UCSD-AML1 (cell line): ENCODE measurements around the gene ART5.
"Not testable (repeated sequence)": the region's sequence is repeated elsewhere in the genome, so short reads cannot be mapped to it uniquely, and the experiment has no call there.

Experiments
- DNase-seq: peaks from one replicate; lab custom pipeline; 2025; ENCODE audit not compliant: unreplicated experiment; lab: John Stamatoyannopoulos, UW

ART5 gene

GRCh38 chr11:3623767-3624458 is 17.9 kb downstream of the ART5 start:
- no peak for DNase-seq

GRCh38 chr11:3623121-3623520 is 18.7 kb downstream of the ART5 start:
- no peak for DNase-seq

GRCh38 chr11:3622521-3622920 is 19.3 kb downstream of the ART5 start:
- no peak for DNase-seq

- no peak for DNase-seq
Observed at GRCh38 chr11:3617990-3618389, 23.8 kb downstream of the ART5 start.

- no peak for DNase-seq
Observed at GRCh38 chr11:3616721-3617460, 24.9 kb downstream of the ART5 start.

- no peak for DNase-seq
Observed at GRCh38 chr11:3615998-3616397, 25.8 kb downstream of the ART5 start.

GRCh38 chr11:3614742-3615171 is 27.0 kb downstream of the ART5 start:
- DNase-seq, result peak; percentile 69

GRCh38 chr11:3613998-3614741 is 27.6 kb downstream of the ART5 start:
- DNase-seq, result no peak

GRCh38 chr11:3611976-3612678 is 29.7 kb downstream of the ART5 start:
- no peak for DNase-seq

- DNase-seq, result no peak
Observed at GRCh38 chr11:3610846-3611245, 30.9 kb downstream of the ART5 start.

- DNase-seq, result no peak
Observed at GRCh38 chr11:3609416-3610265, 32.2 kb downstream of the ART5 start.

- no peak for DNase-seq
Observed at GRCh38 chr11:3605771-3606203, 36.0 kb downstream of the ART5 start.

- DNase-seq, result no peak
Observed at GRCh38 chr11:3605283-3605662, 36.5 kb downstream of the ART5 start.

- DNase-seq, result no peak
Observed at GRCh38 chr11:3604167-3604566, 37.6 kb downstream of the ART5 start.

- not testable (repeated sequence) for DNase-seq
Observed at GRCh38 chr11:3600201-3600600, 41.6 kb downstream of the ART5 start.

- not testable (repeated sequence) for DNase-seq
Observed at GRCh38 chr11:3597743-3598142, 44.0 kb downstream of the ART5 start.

- not testable (repeated sequence) for DNase-seq
Observed at GRCh38 chr11:3591326-3591725, 50.5 kb downstream of the ART5 start.

GRCh38 chr11:3590193-3590592 is 51.6 kb downstream of the ART5 start:
- not testable (repeated sequence) for DNase-seq

- not testable (repeated sequence) for DNase-seq
Observed at GRCh38 chr11:3588776-3589175, 53.0 kb downstream of the ART5 start.
